NCI-H524 treated with DMSO at 0.1 percent for 48 hours (cell line): ENCODE data around the gene MPP2.
"Not testable (repeated sequence)": the region's sequence is repeated elsewhere in the genome, so short reads cannot be mapped to it uniquely, and the experiment has no call there.

Source experiments
- DNase-seq: peaks from one replicate; lab custom pipeline; 2025; lab: John Stamatoyannopoulos, UW

The MPP2 gene

DNA sequence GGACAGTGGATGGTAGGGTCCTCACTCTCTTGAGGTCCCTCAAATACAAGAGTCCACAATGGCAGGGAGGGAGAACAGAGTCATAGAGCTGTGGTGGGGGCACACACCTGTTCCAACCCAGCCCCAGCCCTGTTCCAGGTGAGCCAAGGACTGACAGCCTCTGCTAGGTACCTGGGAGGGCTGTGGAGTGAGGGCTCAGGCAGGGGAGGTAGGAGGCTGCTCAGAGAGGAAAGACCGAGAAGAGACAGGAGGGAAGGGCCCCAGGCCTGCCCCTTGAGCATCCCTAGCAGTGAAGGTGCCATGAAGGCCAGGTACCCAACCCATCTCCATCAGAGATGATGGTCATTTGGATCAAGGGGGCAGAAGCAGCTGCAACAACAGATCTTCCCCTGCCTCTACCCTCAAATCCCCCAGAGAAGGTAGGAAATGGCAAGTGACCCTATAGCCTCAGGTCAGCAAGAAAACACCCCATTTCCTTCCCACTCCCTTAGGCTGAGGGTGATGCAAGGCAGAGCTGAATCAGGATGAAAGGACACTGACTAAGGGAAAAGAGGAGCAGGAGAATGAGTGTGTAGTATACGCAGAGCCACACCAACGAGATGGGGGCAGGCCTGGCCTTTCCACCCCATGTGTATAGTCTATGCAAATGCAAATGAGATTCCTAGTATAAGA, 31.7 kb downstream of the MPP2 start:
- DNase-seq: no peak

DNA sequence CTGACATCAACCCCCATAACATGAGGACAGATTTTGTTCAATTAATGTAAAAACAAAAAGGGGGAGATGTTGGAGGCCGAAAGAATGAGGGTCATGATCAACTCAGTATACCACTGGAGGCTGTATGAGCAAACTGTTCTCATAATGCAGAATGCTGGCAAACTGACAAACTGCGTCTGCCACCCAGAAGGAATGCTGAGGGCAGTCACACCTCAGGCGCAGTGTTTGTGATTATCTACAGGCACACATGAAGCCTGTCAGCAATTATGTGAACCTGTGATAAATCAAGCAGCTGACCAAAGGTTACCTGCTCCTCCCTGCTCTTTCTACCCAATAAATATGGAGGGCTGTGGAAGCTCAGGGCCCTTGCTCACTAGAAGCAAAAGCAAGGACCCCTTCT, 33.0 kb downstream of the MPP2 start:
- DNase-seq: no peak

DNA sequence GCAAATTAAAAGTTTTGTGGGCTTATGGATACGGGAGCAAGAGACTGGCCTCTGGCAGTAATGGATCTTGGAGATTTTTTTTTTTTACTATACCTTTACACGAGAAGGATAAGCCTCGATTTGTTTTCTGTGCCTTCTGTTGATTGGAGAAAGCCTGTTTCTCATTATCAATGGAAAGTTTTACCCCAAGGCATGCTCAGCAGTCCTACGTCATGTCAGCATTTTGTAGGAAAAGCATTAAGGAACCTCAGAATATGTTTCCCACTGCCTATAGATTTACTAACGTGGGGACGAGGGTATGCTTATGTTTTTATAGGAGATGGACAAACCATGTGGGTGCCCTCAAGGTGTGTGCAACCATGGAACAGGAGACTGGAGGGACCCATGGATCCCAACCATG, 33.5 kb downstream of the MPP2 start:
- no peak for DNase-seq

DNA sequence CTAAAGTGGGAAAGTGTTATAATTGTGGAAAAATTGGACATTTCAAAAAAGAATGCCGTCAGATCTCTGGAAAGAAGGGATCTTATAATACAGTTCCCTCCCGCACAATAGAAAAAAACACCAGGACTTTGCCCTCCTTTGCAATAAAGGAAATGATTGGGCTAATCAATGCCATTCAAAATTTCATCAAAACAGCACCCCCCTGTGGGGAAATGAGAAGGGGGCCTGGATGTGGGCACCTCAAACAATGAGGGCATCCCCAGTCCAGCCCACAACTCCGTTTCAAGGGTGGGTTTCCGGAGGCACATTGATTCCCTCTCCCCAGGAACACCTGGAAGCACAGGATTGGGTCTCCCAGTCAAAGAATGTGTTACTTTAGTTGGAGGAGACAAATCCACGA, 34.2 kb downstream of the MPP2 start:
- no peak for DNase-seq

DNA sequence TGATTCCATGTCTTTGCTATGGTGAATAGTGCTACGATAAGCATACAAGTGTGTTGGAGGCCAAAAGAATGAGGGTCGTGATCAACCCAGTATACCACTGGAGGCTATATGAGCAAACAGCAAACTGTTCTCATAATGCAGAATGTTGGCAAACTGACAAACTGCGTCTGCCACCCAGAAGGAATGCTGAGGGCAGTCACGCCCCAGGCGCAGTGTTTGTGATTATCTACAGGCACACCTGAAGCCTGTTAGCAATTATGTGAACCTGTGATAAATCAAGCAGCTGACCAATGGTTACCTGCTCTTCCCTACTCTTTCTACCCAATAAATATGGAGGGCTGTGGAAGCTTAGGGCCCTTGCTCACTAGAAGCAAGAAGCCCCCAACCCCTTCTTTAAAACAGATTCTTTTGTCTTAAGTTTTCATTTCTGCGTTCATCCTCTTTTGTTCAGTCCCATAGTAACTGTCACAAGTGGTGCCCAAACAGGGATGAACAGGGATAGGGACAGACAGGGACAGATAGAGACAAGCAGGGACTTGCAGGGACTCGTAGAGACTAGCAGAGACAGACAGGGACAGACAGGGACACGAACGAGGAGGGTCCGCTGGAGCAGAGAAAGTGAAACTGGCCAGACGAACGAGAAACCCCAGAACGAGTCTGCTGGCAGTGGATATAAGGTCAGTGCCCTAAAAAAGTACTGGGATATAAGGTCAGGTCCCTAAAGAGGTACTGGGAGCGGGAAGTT, 35.2 kb downstream of the MPP2 start:
- DNase-seq: no peak

DNA sequence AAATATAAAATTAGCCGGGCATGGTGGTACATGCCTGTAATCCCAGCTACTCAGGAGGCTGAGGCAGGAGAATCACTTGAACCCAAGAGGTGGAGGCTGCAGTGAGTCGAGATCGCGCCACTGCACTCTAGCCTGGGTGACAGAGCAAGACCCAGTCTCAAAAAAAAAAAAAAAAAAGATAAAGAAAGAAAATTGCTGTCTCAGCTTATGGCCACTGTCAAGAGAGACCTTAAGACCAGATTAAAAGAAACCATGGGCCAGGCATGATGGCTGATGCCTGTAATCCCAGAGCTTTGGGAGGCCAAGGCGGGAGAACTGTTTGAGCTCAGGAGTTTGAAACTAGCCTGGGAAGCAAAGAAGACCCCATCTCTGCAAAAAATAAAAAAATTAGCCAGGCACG, 38.3 kb downstream of the MPP2 start:
- not testable (repeated sequence) for DNase-seq

DNA sequence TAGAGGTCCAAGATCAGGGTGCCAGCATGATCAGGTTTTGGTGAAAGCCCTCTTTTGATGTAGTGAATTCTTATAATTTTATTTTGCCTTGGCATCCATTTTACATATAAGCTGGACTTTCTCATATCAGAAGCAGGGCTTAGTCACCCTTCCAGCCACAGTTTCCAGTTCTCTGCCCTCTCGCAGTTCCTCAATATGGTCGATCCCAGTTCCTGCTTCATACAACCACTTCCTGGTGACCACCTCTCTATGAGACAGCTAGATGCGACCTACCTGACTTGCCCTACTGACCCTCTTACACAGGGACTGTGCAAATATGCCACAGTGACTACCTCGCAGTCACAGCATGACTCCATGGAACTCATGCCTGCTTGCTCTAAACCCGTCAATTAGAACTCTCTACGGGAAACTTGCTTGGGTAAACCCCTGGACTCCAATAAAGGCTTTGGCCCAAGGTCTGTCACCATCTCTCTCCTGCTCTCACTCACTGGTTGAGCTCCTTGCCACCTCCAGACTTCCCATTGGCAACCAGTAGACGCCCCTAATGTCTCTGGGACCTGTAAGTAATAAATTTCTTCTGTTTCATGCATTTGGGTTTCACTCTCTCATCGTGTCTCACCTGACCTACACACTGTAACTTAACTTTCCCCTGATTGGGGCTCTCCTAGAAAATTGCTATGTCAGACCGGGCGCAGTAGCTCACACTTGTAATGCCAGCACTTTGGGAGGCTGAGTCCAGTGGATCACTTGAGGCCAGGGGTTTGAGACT, 38.9 kb downstream of the MPP2 start:
- no peak for DNase-seq

DNA sequence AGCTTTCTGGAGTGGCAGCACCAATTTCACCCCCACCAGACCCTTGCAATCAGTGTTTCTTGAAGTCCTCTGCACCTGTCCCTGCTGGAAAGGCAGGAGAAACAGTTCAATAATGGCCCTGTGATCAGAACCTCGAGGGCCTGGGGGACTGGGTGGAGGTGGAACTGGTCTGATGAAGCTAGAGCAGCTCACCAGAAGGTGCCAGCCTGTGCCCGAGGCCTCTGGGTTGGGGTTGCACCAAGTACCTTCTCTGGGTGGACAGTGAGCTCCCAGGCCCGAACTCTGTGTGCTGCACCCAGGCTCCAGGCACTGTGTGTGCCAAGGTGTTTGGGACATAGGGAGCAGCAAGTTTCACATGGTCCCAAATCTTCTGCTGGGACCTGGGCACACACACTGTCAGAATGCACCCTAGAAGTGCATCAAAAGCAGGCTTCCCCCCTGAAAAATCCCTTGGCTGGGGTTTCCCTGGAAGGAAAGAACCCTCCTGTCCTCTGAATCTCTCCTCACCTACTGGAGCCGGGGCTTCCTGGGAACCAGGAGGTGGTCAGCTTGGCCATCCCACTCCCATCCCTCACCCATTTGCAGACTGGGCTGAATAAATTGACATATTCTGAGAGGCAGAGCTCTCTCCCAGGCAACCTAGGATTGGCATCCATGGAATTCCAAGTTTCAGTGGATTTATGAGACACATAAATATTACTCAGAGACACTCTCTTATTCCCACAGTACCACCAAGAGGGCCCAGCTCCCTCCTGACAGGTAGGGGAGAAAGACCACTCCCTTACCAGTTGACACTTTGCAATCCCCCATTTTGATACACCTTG, 43.0 kb downstream of the MPP2 start:
- DNase-seq: no peak

DNA sequence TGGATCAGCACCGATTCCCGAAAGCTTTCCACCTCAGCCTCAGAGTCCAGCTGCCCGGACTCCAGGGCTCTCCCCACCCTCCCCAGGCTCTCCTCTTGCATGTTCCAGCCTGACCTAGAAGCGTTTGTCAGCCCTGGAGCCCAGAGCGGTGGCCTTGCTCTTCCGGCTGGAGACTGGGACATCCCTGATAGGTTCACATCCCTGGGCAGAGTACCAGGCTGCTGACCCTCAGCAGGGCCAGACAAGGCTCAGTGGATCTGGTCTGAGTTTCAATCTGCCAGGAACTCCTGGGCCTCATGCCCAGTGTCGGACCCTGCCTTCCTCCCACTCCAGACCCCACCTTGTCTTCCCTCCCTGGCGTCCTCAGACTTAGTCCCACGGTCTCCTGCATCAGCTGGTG, 45.4 kb downstream of the MPP2 start:
- DNase-seq: no peak

DNA sequence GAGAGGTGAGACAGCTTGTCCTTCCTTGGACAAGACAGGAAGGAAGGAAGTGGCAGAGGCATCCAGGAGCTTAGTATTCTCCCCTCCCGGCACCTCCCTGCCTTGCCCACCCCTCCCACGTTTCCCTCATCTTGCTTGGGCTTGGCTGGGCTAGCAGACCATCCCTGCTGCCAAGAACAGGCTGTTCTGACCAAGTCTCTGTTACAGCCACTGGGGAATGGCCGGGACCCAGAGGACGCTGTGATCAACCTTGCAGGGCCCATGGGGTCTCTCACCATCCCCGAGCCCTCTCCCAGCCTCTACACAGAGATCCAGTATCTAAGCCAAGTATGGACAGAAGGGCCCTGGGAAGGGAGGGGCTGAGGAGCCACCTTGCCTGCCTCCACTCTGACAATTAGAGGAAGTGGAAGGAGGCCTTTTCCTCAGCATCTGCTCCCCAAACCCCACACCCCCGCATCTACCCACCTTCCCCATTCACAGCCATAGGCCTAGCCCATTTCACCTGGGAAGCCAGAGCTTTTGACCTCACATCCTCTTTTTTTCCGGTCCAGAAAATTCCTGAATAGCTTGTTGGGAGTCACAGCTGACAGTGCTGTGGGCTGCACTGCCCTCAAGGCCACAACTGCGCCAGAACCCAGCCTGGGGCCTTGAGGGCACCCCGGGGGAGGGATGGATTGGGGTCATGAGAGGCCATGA, 46.3 kb downstream of the MPP2 start:
- DNase-seq: no peak

DNA sequence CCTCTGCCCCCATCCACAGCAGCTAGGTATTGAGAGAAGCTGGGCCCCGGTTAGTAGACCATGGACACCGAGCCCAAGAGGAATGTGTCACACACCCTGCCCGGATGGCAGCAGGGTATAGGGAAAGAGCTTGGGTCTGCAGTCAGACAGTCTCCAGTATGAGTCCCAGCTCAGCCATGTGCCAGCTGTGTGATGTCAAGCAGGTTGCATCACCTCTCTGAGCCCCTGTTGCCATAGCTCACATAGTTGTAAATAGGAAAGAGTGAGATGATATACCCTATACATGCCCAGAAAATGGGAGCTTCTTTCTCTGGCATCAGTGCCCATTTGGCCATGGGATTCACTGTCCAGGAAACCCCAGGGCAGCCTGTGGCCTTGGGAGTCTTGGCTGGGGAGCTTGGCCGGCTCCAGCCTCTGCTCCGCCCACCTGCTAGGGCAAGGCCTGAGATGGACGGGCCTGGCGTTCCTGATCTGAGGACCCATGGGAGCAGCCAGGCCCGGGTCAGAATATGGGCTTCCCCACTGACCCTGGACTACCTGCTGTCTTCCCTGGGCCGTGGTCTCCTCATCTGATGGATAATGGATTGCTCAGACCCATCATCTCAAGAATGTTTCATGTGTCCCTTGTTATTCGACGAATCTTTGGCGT, 47.1 kb downstream of the MPP2 start:
- DNase-seq: no peak

DNA sequence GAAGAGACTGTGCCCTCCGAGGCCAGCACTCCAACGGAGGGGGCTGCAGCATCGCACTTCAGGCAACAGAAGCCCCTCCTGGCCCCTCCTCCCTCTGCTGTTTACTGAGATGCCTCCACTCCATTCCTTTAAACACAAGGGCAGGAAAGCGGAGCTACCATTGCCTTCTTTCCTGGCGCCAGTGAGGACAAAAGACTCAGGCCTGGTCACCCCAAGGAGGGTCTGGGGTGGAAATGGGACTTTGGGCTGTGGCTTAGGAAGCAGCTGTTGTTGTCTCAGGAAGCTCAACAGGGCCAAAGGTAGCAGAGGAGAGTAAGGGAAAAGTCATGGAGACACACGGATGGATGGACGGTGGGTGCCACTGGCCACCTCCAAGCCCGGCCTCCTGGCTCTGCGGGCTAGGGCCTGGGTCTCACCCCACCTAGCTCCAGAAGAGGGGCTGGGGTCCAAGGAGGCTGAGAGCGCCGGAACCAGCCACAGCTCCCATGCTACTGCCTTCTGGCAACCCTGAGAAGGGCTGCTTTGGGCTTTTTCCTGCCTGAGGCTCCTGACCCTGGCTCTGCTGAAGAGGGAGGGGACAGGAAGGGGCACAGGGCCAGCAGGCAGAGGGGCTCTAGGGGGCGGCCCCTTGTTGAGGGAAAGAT, 49.3 kb downstream of the MPP2 start:
- no peak for DNase-seq

DNA sequence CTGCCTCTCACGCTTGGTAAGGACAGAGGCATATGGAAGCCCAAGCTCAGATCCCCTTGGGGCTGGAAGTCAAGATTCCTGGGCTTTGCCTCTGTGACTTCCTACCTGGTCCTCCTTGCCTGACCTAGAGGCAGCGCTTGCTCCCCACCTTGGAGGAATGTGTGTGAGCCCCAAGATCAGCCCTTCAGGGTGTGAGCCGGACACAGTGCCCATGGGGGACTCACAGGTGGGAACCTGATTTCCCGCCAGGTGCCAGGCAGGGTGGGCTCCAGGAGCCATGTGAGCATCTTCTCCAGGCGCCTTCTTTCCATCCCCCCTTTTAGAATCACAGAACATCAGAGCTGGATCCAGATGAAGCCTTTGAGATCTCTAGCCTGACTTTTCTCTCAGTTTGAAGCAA, 50.2 kb downstream of the MPP2 start:
- DNase-seq: no peak

DNA sequence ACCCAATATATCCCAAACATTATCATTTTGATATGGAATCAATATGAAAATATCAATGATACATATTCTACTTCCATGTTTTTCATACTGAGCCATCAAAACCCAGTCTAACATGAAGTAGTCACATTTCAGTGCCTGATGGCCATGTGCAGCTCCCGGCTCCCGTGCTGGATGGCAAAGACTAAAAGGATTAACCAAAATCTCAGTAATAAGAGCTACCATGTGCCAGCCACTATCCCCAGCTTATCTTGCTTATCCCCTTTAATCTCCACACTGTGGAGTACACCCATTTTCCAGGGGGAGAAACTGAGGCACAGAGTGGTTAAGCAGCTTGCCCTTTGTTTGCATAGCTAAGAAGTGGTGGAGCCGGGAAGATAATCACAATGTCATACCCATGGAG, 51.2 kb downstream of the MPP2 start:
- peak; percentile 38 for DNase-seq

DNA sequence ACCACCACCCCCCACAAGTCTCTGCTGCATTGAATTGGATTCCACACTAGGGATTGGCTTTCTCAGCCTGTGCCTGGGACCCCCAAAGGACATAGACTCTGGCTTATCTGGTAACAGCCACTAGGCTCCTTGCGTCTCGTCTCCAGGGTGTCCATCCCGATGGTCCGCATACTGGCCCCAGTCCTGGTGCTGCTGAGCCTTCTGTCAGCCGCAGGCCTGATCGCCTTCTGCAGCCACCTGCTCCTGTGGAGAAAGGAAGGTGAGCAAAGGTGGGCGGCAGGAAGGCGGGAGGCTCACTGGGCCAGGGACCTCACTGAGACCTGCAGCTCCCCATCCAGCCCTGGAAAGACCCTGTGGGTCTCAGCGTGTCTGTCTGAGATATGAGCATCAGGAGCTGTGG, 52.3 kb downstream of the MPP2 start:
- no peak for DNase-seq

DNA sequence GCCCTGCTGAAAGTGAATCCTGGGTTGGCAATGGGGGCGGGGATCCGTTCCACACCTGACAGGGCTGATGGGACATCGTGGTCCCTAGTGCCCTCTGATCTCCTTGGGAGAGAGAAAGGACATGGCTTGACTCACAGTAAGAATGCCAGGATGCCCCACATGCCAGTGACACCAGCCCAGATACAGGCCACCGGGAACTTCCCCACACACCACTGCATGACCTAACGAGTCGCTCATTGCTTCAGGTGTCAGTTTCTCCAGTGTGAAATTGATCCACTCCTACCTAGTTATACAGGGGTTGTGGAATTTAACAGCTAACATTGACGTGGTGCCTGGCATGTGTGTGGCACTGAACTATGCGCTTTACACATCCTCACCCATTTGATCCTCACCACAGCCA, 52.8 kb downstream of the MPP2 start:
- DNase-seq: no peak

DNA sequence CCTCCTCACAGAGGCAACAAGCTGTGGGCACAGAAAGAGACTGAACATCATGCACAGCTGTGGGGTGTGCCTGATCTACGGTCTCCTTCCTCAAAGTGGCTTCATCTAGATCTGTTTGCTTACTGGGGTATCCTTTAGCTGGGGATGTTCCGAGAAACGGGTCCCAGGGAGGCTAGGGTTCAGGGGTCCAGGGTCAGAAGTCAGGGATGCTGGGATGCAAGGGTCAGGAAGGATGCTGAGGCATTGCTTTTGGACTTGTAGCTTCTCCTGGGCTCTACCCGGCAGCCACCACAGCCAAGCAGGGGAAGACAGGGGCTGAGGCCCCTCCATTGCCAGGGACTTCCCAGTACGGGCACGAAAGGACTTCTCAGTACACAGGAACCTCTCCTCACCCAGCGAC, 53.8 kb downstream of the MPP2 start:
- no peak for DNase-seq

DNA sequence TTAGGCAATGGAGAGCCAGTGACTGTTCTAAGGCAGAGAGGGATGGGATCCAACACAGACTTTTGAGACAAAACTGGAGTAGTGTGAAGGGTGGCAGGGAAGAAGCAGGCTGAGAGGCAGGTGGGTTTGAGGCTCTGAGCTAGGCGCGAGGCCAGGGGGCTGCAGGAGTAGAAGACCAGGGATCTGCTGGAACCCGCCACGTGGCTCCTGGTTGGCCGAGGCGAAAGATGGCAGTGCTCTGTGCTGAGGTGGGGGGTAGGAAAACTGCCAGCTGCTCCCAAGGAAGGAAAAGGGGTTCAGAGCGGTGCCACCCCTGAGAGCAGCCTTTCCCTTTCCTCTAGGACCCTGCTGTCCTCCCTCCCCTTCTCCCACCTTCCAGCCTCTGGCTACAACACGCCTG, 54.8 kb downstream of the MPP2 start:
- DNase-seq: no peak

DNA sequence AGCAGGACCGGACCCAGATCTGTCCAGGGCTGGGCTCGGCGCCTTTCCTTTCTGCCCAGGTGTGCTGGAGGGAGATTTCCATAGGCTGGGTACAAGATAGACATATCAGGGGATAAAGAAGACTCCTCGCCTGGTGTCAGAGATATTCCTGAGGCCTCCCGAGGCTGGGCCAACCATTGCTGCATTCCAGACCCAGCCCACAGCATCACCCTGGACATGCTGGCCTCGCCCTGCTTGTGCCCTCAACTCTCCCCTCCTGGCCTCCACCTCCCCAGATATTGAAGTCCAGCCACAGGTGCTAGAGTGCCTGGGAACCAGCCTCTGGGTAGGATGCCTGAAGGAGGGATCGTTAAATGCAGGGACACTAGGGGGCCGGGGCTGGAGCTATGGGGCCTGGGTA, 58.2 kb downstream of the MPP2 start:
- DNase-seq: no peak

DNA sequence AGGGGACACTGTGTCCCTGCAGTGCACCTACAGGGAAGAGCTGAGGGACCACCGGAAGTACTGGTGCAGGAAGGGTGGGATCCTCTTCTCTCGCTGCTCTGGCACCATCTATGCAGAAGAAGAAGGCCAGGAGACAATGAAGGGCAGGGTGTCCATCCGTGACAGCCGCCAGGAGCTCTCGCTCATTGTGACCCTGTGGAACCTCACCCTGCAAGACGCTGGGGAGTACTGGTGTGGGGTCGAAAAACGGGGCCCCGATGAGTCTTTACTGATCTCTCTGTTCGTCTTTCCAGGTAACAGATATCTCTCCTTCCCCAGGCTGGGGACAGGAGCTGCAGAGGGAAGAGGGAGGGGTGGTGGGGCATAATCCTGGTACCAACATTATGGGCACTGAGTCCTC, 58.7 kb downstream of the MPP2 start:
- no peak for DNase-seq

DNA sequence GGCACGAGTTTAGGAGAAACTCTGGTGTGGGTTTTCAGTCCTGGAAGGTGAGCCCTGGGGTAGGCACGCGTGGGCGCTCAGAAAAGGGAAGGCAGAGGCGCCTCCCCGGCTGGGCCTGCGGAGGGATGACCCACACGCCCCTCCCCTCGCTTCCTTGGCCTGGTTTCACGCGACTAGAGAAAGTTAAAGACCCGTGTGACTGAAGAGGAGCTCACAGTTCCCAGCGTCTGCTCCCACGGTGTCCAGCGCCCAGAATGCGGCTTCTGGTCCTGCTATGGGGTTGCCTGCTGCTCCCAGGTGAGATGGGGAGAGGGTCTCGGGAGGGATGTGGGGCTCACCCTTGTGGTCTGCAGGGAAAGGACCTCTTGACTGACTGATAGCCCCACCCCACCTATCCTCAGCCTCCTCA, 60.4 kb downstream of the MPP2 start, which contains the start of gene CD300LG:
Gene CD300LG (plus strand): TSS at position 214 of the 409 bp plus-strand sequence. CDS start 41 bp downstream, at position 255.
- no peak for DNase-seq
